ENCODE measurements around the gene SFI1. TPM values are rescaled to one million over a fixed set of nuclear protein-coding genes. Genes with fewer than 3 reads are reported as not detected.

Gene SFI1
- total and polyA plus RNA-seq, 2 of the 8 experiments (the other 6 are each of a cell fraction or from before 2014, with no cell fraction given), result 10.4 to 30.1 TPM

DNA sequence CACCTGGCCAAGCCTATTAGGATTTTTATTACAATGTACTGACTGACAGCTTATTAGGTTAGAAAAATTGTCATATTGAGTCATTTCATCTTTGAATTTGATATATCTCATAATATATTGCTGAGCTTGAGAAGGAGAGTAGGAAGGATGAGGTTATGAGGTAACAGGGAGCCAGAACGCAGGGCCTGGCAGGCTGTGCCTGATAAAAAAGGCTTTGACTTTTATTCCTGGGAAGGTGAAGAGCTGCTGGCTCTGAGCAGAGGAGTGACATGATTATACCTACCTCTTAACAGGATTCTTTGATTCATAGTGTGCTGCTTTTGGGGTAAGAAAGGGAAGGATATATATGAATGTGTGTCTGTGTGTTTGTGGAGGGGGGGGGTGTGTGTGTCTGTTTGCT is 70.9 kb downstream of the SFI1 start:
- Histone ChIP-seq H3K4me2 (ENCODE audit: insufficient read depth in 1 of 2, low read depth in 2 of 2, low read length in 2 of 2) (no peak overlapping the region), H3K4me3 (ENCODE audit: extremely low read depth in 1 of 4, insufficient read depth in 2 of 4, low read depth in 3 of 4, low read length in 4 of 4) (no peak overlapping the region), H4K5ac (ENCODE audit: insufficient read length, low read depth, low read length) (no peak overlapping the region), H3K79me2 (ENCODE audit: control insufficient read depth in 1 of 2, insufficient read depth in 2 of 2, low read length in 2 of 2) (no peaks in the 10 kb centered on the region), H2AK5ac (ENCODE audit: low read depth, low read length) (no peak overlapping the region), H3K14ac (ENCODE audit: insufficient read length) (no peak overlapping the region), H3K9ac (replicated peaks in 1 of 4; ENCODE audit: extremely low read depth in 1 of 4, low read depth in 3 of 4, low read length in 3 of 4) (no peak overlapping the region), H3K79me1 (ENCODE audit: low read depth, low read length) (no peaks in the 10 kb centered on the region), H3K27me3 (replicated peaks in 1 of 4; ENCODE audit: control insufficient read depth in 3 of 4, extremely low read depth in 1 of 4, insufficient read depth in 3 of 4, low read length in 3 of 4) (no peaks in the 10 kb centered on the region), H3K23ac (ENCODE audit: insufficient read length) (no peak overlapping the region), H3K9me3 (ENCODE audit: insufficient read depth in 2 of 2, low read depth in 1 of 2, low read length in 1 of 2) (no peaks in the 10 kb centered on the region), H4K91ac (replicated peaks; ENCODE audit: insufficient read length, low read length) (no peak overlapping the region), H3K4me1 (replicated peaks in 1 of 4; ENCODE audit: control insufficient read depth in 3 of 4, insufficient read depth in 4 of 4, low read length in 3 of 4) (no peaks in the 10 kb centered on the region), H2BK120ac (replicated peaks; ENCODE audit: low read depth, low read length) (no peak overlapping the region), H2BK12ac (ENCODE audit: low read depth, low read length) (no peak overlapping the region), H3K36me3 (ENCODE audit: control insufficient read depth in 2 of 4, insufficient read depth in 4 of 4, low read length in 3 of 4) (no peaks in the 10 kb centered on the region), H3K18ac (ENCODE audit: extremely low read depth, low read length) (no peak overlapping the region), H2BK15ac (ENCODE audit: low read length) (no peak overlapping the region), H4K8ac (ENCODE audit: extremely low read depth, insufficient read depth, low read length) (no peak overlapping the region), H3K23me2 (ENCODE audit: low read depth, low read length) (no peaks in the 10 kb centered on the region), H2AFZ (ENCODE audit: low read length) (no peak overlapping the region), H2BK5ac (ENCODE audit: low read depth, low read length) (no peak overlapping the region), H4K20me1 (replicated peaks in 1 of 2; ENCODE audit: control insufficient read depth in 1 of 2, insufficient read depth in 2 of 2, low read length in 2 of 2) (no peaks in the 10 kb centered on the region), H2BK20ac (ENCODE audit: low read length) (no peak overlapping the region), H3K27ac (ENCODE audit: low read depth, low read length) (no peak overlapping the region), H3K4ac (replicated peaks; ENCODE audit: insufficient read length, low read depth, low read length) (no peak overlapping the region), H3K56ac (replicated peaks; ENCODE audit: insufficient read length, low read depth, low read length) (no peak overlapping the region)
- WGBS, 2 experiments (ENCODE audit: extremely low coverage in 1 of 2, insufficient coverage in 1 of 2, insufficient read length in 1 of 2, insufficient replicate concordance in 2 of 2, low coverage in 1 of 2, low lambda C conversion rate in 2 of 2, missing lambda C conversion rate in 1 of 2), result 89% methylated on average over 1 of the region's 1 CpG; no CpG with 5 or more reads in 1 of the 2 experiments
- DNase-seq (ENCODE audit: low read depth in 1 of 2, low spot score in 2 of 2) (no peak), FAIRE-seq (no peak)
- POLR2A ChIA-PET (ENCODE audit: partially characterized antibody), result no interaction called here
- CTCF ChIA-PET (ENCODE audit: partially characterized antibody), result interaction anchor here (3.3 kb wide), 1 partner anchor 10 kb away, joined by 12 read pairs; no protein-coding TSS in a partner anchor
- no peak for TF ChIP-seq TAF7 (optimal IDR thresholded peaks at IDR 0.05; ENCODE audit: borderline replicate concordance, low read depth, low read length)
- no peak for TF ChIP-seq GABPA (IDR thresholded peaks at IDR 0.05; ENCODE audit: borderline replicate concordance, insufficient read depth, low read length)
- TF ChIP-seq CHD1 (IDR thresholded peaks at IDR 0.05; ENCODE audit: low read depth, low read length), result no peak
- TF ChIP-seq, protein P1, sequence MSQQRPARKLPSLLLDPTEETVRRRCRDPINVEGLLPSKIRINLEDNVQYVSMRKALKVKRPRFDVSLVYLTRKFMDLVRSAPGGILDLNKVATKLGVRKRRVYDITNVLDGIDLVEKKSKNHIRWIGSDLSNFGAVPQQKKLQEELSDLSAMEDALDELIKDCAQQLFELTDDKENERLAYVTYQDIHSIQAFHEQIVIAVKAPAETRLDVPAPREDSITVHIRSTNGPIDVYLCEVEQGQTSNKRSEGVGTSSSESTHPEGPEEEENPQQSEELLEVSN (IDR thresholded peaks at IDR 0.05), result no peak
- no peak for TF ChIP-seq POLR2AphosphoS5 (IDR thresholded peaks at IDR 0.05; ENCODE audit: low read depth, low read length)
- no peak for TF ChIP-seq GTF2F1 (IDR thresholded peaks at IDR 0.05; ENCODE audit: borderline replicate concordance, low read depth, low read length)
- TF ChIP-seq, protein P2, sequence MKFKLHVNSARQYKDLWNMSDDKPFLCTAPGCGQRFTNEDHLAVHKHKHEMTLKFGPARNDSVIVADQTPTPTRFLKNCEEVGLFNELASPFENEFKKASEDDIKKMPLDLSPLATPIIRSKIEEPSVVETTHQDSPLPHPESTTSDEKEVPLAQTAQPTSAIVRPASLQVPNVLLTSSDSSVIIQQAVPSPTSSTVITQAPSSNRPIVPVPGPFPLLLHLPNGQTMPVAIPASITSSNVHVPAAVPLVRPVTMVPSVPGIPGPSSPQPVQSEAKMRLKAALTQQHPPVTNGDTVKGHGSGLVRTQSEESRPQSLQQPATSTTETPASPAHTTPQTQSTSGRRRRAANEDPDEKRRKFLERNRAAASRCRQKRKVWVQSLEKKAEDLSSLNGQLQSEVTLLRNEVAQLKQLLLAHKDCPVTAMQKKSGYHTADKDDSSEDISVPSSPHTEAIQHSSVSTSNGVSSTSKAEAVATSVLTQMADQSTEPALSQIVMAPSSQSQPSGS (IDR thresholded peaks at IDR 0.05; ENCODE audit: low read length), result no peak
- TF ChIP-seq CHD2 (IDR thresholded peaks at IDR 0.05; ENCODE audit: low read length), result no peak
- no peak for TF ChIP-seq POLR2A (IDR thresholded peaks at IDR 0.05; ENCODE audit: control extremely low read depth in 1 of 2, low read depth in 2 of 2, low read length in 2 of 2)
- TF ChIP-seq, protein P3, sequence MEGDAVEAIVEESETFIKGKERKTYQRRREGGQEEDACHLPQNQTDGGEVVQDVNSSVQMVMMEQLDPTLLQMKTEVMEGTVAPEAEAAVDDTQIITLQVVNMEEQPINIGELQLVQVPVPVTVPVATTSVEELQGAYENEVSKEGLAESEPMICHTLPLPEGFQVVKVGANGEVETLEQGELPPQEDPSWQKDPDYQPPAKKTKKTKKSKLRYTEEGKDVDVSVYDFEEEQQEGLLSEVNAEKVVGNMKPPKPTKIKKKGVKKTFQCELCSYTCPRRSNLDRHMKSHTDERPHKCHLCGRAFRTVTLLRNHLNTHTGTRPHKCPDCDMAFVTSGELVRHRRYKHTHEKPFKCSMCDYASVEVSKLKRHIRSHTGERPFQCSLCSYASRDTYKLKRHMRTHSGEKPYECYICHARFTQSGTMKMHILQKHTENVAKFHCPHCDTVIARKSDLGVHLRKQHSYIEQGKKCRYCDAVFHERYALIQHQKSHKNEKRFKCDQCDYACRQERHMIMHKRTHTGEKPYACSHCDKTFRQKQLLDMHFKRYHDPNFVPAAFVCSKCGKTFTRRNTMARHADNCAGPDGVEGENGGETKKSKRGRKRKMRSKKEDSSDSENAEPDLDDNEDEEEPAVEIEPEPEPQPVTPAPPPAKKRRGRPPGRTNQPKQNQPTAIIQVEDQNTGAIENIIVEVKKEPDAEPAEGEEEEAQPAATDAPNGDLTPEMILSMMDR (IDR thresholded peaks at IDR 0.05; ENCODE audit: control extremely low read depth in 1 of 3, insufficient read depth in 1 of 3, low read depth in 1 of 3, low read length in 3 of 3), result no peak
